GM19372 (cell line): ENCODE measurements around the gene PRR15L.
A peak's percentile ranks its signal among the peaks of the same experiment; 100 is the strongest.

Experiments used
- ATAC-seq: cut with Tn5 transposase; IDR thresholded peaks from one replicate; pipeline ENCODE4 v1.9.1; 2021; ENCODE audit warnings: mild to moderate bottlenecking, low read depth, moderate library complexity; ENCODE audit not compliant: unreplicated experiment

The PRR15L gene

DNA sequence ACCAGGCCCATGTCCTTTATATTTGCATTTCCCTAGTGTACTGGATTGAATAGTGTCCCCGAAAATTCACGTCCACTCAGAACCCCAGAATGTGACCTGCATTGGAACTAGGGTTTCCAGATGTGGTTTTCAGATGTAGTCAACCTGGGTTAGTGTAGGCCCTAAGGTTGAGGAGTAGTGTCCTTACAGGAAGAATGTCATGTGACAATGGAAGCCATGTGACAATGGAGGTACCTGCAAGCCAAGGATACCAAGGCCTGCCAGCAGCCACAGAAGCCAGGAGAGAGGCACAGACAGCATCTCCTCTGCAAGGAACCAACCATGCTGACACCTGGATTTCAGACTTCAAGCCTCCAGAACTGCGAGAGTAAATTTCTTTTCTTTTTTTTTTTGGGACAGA, 5.2 kb upstream of the PRR15L start:
- ATAC-seq = no peak

DNA sequence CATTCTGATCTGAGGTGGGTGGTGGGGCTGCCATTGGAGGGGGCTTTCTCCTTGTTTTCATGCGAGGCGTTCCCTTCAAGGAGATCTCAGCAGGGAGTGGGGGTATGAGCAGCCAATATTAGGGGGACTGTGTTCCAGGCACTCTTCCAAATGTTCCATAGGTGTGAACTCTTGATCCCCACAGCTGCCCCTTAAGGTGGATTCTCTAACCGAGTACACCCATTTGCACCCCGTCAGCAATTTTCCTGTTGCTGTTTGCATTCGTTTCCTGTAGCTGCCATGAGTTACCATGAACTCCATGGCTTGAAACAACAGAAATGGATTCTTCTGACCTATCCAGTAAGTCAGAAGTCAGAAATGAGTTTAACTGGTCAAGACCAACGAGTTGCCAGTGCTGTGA, 3.7 kb upstream of the PRR15L start:
- no peak for ATAC-seq

DNA sequence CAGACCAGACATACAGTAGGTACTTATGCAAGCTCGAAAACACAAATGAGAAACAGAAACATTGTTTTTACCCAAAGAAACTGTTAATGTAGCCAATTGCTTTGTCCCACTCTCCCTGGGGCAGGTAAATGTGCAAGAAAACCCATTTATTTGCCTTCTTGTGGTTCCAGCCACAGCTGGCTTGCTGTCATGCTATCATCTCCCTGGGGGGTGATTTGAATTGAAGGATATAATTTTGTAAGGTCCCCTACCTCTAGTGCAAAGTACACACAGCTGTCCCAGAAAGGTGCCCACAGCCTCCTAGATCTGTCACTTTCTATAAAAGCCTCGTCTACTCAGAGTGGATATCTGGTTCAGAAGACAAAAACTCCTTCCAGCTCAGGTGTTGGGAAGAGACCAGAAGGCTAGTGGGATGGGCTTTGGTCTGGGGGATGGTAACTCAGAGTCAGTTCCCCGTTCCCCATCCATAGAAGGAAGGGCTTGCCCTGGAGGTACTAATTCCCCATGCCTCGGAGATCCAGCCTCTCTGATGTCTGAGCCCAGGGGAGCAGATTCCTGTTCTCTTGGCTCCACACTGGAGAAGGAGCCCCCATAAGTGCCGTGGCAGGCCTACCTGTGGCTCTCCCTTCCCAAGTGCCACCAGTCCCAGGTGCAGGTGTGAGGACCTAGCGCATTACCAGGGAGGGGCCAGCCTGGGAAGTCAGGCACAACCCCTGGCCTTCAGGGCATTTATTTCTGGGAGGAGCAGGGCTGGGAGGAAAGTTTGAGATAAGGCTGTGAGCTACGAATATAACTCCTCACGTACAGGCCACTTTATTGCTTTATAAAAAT, 2.4 kb upstream of the PRR15L start:
- ATAC-seq = no peak

DNA sequence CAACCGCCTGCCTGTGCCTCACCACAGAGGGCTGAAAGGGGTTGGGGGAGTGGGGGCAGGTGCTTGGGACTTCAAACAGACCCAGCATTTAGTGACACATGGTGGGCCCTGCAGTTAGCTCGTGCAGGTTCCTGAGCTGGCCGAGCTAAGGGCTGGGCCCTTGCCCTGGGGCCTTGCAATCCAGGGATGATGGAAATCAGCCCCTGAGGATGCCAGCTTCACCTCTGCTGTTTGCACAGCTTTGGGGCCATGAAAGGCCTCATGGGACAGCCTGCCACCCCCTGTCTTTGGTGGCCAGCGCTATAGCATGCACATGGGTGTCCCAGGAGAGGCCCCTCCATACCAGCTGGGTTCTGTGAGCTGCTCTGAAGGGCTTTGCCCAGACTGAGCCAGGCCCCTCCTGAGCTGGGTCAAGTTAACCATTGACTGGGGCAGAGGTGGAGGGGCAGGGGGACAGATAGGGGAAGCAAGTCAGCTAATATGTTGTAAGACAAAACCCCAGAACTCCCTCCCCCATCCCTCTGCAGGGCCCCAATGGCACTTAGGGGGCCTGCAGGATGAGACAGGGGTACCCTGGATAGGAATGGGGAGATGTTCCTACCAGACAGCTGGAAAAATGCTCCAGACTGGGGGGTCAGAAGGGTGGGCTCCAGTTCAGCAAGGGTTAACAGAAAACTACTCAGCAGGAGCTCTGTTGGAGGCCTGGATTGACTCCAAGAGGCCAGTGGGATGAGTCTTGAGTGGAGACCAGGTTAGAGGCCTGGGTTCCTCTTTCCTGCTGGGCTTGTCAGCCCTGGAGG, 692 bp downstream of the PRR15L start:
- ATAC-seq = no peak

DNA sequence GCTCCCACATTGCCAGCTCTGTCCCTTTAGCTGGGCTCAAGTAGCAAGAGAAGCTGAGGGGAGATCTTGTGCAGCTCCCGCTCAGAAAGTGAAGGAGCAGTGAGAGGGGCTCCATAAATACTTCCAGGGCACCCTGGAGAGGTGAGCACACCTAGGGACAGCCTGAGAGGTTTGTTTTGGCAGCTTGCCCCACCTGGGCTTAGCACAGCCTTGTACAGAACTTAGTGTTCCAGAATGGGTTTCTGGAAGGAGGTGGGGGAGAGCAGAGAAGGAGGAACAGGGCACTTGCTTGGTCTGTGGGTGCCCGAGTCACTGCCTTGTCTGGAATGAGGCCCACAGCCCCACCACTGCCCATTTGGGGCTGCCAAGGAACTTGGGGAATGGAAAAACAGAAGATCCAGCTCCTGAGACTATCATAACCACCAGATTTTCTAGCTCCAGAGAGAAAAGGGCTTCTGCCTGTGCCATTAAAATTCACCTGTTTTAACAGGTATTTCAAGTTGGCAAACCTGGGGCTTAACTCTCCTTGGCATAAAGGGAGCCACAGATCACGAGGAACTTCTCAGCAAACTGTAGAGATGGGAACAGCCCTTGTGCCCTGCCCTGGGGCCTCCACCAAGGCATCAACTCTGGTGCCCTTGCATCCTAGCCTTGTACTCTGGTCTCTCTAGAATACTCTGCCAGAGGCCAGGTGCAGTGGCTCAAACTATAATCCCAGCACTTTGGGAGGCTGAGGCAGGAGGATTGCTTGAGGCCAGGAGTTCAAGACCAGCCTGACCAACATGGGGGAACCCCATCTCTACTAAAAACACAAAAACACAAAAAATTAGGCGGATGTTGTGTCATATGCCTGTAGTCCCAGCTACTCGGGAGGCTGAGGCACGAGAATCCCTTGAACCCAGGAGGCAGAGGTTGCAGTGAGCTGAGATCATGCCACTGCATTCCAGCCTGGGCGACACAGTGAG, 1.9 kb downstream of the PRR15L start:
- ATAC-seq = no peak

DNA sequence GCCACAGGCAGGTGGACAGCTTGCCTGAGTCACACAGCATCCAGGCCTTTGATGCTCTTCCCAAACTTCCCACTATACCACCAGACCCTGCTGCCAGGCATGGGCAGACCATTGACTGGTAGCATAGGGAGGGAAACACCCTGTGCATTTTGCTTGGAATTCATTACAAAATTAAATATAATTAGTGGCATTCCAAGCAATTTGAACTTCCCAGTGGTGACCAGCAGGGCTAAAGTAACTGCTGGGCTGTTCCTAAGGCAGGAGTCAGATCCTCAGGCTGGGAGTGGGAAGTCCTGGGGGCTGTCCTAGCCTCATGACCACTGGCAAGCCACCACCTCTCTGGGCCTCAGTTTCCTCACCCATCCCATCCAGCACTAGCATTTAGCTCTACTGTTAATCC, 3.8 kb downstream of the PRR15L start:
- no peak for ATAC-seq

DNA sequence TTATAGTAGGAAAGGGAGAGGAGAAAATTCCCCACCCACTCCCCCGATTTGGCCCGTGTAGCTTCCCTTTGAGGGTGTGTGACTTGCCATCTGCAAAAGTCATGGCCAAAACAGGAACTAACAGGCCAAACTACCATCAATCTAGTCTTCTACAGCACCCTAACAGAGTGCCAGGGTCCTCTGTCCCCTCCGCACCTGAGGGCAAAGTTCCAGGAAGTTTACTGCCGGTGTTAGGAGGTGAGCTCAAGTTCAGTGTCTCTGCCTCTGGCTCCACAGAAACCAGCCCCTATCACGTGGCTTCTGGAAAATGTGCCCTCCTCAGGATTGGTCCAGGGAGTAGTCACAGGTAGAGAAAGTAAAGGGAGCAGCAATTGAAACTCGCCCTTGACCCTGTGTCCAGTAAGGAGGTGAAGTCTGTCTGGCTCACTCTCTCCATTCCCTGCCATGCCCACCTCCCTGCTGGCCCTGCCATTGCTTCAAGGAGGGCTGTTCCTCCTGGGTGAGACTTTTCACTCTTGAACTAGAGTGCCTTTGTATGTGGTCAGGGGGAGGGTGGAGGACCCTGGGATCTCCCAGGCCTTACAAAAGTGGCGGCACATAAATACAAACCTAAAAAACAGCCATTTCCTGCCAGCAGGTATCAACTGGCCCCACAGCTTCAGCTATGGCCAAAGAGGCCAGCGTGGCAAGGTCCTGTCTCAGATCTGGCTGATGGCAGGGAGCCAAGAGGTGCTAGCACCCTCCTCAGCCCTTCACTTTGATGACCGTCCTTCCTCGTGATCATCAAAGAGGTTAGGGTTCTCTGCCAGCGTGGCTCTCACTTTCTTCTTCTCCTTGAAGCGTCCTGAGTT, 5.3 kb downstream of the PRR15L start:
- ATAC-seq = no peak

DNA sequence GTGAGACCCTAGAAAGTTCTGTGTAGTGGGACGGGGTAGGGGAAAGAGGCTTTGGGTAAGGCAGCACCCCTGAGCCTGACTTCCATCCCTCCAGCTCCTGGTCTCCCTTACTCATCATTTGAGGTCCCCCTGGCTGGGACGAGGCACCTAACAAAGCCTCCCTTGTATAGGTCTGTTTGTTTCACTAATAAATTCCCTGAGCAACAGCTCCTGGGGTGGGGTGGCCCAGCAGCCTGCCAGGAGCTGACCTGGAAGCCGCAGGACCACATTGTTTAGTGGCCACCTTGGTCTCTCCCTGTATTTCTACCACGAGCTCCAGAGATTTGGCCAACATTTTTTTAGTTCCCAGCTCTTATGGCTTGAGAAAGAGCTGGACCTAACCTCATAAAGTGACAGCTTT, 7.2 kb downstream of the PRR15L start:
- ATAC-seq = no peak

DNA sequence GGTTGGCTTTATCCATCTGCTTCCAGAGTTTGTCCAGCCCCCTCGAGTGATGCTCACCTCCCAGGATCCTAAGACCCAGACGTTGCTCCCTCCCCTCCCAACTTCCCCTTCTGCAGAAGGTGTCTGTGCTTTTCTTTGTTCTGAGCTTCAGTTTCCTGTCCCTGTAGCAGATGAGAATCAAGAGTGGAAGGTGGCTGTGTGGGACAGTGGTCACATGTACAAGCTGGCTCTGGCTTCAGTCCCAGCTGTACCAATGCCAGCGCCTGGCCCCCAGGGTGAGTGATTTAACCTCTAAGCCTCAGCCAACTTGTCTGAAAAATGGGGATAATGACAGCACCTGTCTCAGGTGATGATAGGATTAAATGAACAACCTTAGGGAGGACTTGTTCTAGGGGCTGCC, 7.7 kb downstream of the PRR15L start:
- ATAC-seq = no peak

DNA sequence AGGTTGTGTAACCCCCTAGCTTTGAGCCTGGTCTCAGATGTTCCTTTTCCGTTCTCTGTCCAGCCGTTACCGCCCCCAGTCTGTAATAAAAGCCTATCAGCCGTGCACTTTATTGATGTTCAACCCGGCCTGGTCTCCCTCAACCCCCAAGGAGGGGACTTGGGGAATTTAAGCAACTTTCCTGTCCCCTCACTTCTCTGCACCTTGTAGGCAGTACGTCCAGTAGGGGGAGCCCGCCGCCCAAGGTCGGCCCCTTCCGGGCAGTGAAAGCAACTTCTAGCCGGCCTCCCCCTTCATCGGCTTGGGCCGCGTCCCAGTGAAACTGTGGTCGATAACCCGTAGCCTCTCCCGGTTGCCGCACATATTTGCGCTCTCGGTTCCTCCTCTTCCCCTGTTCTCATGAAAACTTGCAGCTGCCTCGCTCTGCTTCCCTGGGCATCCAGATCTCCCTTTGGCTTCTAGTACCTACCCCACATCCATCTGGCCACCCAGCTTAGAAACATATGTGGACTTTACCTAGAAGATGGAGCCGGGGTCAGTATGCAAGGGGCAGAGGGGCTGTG, 8.4 kb downstream of the PRR15L start:
- ATAC-seq = peak; percentile 77

DNA sequence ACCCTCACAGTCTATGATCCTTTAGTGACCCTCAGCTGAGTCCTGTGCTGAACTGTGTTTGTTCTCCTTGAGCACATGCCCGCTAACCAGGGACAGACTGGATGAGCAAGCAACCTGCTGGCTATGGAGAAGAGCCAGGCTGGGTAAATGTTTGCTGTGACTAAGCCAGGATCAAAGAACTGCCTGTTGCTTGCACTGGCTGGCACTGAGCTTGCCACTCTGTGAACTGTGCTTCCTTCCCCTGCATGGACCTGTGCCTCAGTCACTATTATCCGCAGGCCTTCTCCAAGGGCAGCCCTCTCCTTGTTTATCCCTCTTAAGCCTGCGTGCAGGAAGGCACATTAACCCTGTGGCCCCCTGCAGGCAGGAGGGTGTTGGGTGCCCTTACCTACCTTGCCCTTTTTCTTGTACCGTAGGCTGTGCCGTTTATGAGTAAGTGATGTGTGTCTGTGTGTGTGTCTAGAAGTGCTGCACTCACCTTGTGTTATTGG, 8.9 kb downstream of the PRR15L start:
- no peak for ATAC-seq

DNA sequence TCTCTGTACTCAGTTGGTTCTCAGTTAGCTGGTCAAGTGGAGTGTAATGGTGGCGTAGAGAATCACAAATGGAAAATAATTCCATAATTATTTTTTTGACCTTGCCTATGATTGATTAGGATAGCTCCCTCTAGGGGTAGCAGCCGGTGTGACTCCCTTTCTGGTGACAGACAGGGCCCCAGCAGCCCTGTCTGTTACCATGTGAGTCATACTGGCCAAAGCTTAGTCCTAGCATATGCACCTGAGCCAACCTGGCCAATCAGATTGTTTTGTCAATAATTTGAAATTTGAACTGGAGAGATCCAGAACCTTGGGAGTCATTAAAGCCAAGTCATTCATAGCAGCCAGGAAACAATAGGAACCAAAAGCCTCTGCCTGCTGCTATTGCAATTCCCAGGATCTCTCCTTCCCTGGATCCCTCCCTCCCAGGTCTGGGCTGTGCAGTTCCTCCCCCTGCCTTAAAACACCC, 10.7 kb downstream of the PRR15L start:
- ATAC-seq = no peak

DNA sequence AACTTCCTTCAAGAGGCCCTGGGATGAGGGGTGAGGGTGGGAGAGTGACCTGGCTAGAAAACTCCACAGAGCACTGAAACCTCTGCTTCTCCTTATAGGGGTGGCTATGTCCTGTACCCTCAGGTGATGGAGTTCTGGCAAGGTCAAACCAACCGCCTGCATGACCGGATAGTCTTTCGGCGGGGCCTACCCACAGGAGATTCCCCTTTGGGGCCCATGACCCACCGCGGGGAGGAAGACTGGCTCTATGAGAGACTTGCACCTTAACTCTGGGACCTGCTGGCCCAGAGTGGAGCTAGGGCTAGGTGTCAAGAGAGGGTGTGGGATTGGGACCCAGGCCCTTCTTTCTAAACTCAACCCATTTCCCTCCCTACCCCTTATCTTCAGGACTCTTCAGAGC, 11.2 kb downstream of the PRR15L start:
- no peak for ATAC-seq

DNA sequence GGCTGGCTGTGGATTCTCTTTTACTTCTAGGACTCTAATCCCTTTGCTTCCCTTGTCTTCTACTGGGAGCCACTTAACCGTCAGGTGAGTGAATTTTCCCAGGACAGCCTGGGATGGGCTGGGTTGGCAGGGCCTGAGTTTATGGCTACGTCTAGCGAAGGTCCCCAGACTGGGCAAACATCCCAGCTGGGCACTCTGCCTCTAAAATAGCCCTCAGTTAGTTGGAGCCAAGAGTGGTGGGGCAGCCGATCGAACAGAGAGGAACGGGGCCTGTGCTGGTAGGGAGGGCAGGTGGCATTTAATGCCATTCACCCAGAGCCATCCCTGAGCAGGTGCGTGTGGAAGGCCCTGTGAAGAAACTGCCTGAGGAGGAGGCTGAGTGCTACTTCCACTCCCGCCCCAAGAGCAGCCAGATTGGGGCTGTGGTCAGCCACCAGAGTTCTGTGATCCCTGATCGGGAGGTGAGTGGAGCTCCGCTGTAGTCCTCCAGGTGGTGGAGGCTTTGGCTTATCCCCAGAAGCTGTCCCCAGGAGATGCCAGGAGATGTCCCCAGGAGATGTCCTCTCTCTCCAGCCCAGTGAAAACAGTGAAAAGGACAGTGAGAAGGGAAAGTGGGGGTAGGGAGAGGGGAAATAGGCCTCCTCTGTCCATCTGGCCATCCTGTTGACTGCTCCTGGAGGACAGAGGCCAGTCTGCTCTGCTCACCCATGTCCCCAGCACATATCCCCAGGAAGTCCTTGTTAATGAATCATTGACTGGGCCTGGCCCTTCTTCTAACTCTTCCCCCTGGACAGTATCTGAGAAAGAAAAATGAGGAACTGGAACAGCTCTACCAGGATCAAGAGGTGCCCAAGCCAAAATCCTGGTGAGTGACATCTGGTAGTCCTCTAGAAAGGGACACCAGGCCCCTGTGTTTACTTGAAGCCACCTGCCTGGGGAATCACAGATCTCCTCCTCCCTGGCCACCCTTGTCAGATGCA, 11.9 kb downstream of the PRR15L start:
- no peak for ATAC-seq

DNA sequence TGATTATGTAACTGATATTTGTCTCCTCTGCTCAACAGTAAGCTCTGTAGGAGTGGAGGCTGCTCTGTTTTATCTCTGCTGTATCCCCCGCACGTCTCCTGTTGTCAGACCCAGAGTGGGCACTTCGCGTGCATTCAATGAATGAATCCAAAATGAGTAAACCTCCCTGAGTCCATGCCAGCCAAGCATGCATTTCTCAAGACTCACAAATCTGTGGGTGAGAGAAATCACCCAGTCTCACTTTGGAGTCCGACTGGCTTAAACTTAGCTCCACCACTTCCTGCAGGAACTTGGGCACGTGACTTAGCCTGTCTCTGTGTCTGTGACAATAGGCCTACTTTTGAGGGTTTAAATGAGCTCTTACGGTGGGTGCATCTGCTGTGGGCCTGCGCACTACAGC, 12.6 kb downstream of the PRR15L start:
- ATAC-seq = no peak

DNA sequence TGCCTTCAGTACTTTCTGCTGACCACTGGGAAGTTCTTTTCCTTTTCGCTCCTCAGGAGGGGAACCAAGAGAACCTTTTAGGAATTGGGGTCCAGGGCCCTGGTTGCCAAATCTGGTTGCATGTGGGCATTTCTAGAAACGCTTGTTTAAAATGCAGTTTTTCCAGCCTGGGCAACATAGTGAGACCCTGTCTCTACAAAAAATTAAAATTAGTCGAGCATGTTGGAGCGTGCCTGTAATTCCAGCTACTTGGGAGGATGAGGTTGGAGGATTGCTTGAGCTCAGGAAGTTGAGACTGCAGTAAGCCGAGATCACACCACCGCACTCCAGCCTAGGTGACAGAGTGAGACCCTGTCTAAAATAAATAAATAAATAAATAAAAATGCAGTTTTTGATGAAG, 15.1 kb downstream of the PRR15L start:
- ATAC-seq = no peak

DNA sequence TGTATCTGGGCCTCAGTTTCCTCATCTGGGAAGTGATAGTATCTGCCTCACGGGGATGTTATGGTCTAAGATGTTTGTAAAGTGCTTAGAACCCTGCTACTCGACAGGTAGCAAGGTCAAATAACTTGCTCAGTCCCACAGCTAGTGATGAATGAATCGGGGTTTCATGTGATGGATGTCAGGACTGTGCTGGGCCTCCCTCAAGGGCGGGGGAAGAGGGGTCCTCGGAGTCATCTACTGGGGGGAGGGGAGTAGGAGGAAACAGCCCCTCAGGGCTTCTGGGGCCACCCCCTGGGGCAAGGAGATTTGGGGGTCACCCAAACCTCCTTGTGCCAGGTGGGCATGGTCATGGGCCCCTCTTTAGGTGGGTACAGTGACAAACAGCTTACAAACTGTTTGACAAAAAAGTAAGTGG, 15.6 kb downstream of the PRR15L start:
- no peak for ATAC-seq
